HEK293T (cell line): ENCODE data around the gene IL10.

ENCODE experiments used
- BHLHE40 ChIP-seq: fragments of 450-650 bp; IDR thresholded peaks from 2 replicates; pipeline ENCODE4 v1.6.1; 2016; ENCODE audit warnings: mild to moderate bottlenecking, moderate library complexity, borderline replicate concordance
- CTBP1 ChIP-seq: fragments of 450-650 bp; IDR thresholded peaks from 2 replicates; pipeline ENCODE4 v1.6.1; 2016; ENCODE audit warnings: borderline replicate concordance
- ELF4 ChIP-seq: fragments of 450-650 bp; IDR thresholded peaks from 2 replicates; pipeline ENCODE4 v1.6.1; 2017; ENCODE audit warnings: antibody characterized with exemption
- FOXA1 ChIP-seq: fragments of 450-650 bp; IDR thresholded peaks from 2 replicates; pipeline ENCODE4 v1.6.1; 2016; ENCODE audit warnings: mild to moderate bottlenecking
- FOXK2 ChIP-seq: fragments of 450-650 bp; IDR thresholded peaks from 2 replicates; pipeline ENCODE4 v1.6.1; 2016; ENCODE audit warnings: mild to moderate bottlenecking
- FOXM1 ChIP-seq: fragments of 450-650 bp; IDR thresholded peaks from 2 replicates; pipeline ENCODE4 v1.6.1; 2017; ENCODE audit warnings: mild to moderate bottlenecking, borderline replicate concordance
- NFRKB ChIP-seq: fragments of 450-650 bp; IDR thresholded peaks from 2 replicates; pipeline ENCODE4 v1.6.1; 2016; ENCODE audit warnings: mild to moderate bottlenecking, moderate library complexity
- SP1 ChIP-seq: fragments of 450-650 bp; IDR thresholded peaks from 2 replicates; pipeline ENCODE4 v1.6.1; 2017
- SUZ12 ChIP-seq: fragments of 450-650 bp; IDR thresholded peaks from 2 replicates; pipeline ENCODE4 v1.6.1; 2016; ENCODE audit warnings: mild to moderate bottlenecking
- TARDBP ChIP-seq: fragments of 450-650 bp; IDR thresholded peaks from 2 replicates; pipeline ENCODE4 v1.6.1; 2016
- TF ChIP-seq, protein P1 (sequence below): fragments of 450-650 bp; IDR thresholded peaks from 2 replicates; pipeline ENCODE4 v1.6.1; 2016

DNA sequence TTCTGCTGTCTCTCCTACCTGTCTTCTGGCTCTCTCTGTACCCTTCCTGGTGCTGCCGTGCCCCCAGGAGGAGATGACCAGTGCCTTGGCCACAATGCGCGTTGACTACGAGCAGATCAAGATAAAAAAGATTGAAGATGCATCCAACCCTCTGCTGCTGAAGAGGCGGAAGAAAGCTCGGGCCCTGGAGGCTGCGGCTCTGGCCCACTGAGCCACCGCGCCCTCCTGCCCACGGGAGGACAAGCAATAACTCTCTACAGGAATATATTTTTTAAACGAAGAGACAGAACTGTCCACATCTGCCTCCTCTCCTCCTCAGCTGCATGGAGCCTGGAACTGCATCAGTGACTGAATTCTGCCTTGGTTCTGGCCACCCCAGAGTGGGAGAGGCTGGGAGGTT is 39.8 kb downstream of the IL10 start:
- TF ChIP-seq BHLHE40 (no peak), ELF4 (no peak), SUZ12 (no peak), SP1 (no peak), FOXA1 (no peak), FOXM1 (no peak), CTBP1 (no peak), NFRKB (no peak), FOXK2 (no peak), TARDBP (no peak)
- TF ChIP-seq, protein P1, sequence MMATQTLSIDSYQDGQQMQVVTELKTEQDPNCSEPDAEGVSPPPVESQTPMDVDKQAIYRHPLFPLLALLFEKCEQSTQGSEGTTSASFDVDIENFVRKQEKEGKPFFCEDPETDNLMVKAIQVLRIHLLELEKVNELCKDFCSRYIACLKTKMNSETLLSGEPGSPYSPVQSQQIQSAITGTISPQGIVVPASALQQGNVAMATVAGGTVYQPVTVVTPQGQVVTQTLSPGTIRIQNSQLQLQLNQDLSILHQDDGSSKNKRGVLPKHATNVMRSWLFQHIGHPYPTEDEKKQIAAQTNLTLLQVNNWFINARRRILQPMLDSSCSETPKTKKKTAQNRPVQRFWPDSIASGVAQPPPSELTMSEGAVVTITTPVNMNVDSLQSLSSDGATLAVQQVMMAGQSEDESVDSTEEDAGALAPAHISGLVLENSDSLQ, result no peak
